MM.1S (cell line): ENCODE measurements around the gene DLL3.

ENCODE experiments used
- CTCF ChIP-seq: fragments of 300-600 bp; sonication (generic); IDR thresholded peaks from 2 replicates; pipeline ENCODE4 v1.5.1; 2016; ENCODE audit warnings: antibody characterized with exemption, low read length, mixed read lengths
- EZH2 ChIP-seq: fragments of 300-600 bp; sonication (generic); optimal IDR thresholded peaks from 2 replicates; pipeline ENCODE3; 2017; ENCODE audit warnings: low read depth, mild to moderate bottlenecking, antibody characterized with exemption, low read length, mixed read lengths
- EZH2phosphoT487 ChIP-seq: fragments of 300-600 bp; sonication (generic); IDR thresholded peaks from 2 replicates; pipeline ENCODE4 v1.6.1; 2018; ENCODE audit warnings: antibody characterized with exemption, low read length

- TF ChIP-seq CTCF (no peak), EZH2 (no peak), EZH2phosphoT487 (no peak)
These were observed 34.3 kb downstream of the DLL3 start for GRCh38 chr19:39533003-39533512.
